ENCODE data around the gene FASTKD3. TPM values are rescaled to one million over a fixed set of nuclear protein-coding genes. Genes with fewer than 3 reads are reported as not detected.

FASTKD3 gene
- total RNA-seq, 1 experiment from 2014 or later, result 20.6 TPM

GRCh38 chr5:7855611-7856010, 13.2 kb downstream of the FASTKD3 start:
- Histone ChIP-seq H2AFZ (no peak overlapping the region), H3K4me1 (replicated peaks; ENCODE audit: insufficient read depth) (0 out of 2 replicates have a peak, but pooled peaks cover 6% of the 10 kb centered on the region), H3K27ac (no peak overlapping the region), H4K20me1 (ENCODE audit: insufficient read depth) (no peaks in the 10 kb centered on the region), H3K4me3 (no peak overlapping the region), H3K27me3 (ENCODE audit: insufficient read depth, low read depth) (peaks cover 12% of the 10 kb centered on the region; the same call in 1 of the 2 replicates), H3K36me3 (ENCODE audit: low read depth) (peaks cover 9% of the 10 kb centered on the region; the same call in 1 of the 2 replicates), H3K79me2 (ENCODE audit: low read depth) (no peaks in the 10 kb centered on the region), H3K9me3 (ENCODE audit: insufficient read depth, low read depth) (no peaks in the 10 kb centered on the region), H3K4me2 (no peak overlapping the region), H3K9me2 (ENCODE audit: insufficient read depth) (no peaks in the 10 kb centered on the region; the same call in 1 of the 2 replicates), H3F3A (ENCODE audit: insufficient read depth, low read depth) (no peaks in the 10 kb centered on the region)
- DNase-seq, result no peak
- no TSS peak for BruUV-seq (replicated peaks)
- POLR2A ChIA-PET (ENCODE audit: unreplicated experiment), result no interaction called here
- TF ChIP-seq CTCF (conservative IDR thresholded peaks at IDR 0.05) (no peak), EZH2 (IDR thresholded peaks at IDR 0.05; ENCODE audit: low read depth) (no peak)
- intact Hi-C loops (cut with micrococcal nuclease; ENCODE audit: unreplicated experiment), result loop anchor here (5.0 kb wide), 2 partner anchors 593 to 1088 kb away; no protein-coding TSS in a partner anchor
- CTCF ChIA-PET, result interaction anchor here (0.7 kb wide), 1 partner anchor 138 kb away, joined by 8 read pairs; no protein-coding TSS in a partner anchor

GRCh38 chr5:7852988-7853387, 15.8 kb downstream of the FASTKD3 start:
- ChIA-PET CTCF (no interaction called here), POLR2A (ENCODE audit: unreplicated experiment) (interaction anchor here (0.6 kb wide), 1 partner anchor 481 kb away, joined by 3 read pairs; no protein-coding TSS in a partner anchor)
- Histone ChIP-seq H3K27me3 (ENCODE audit: insufficient read depth, low read depth) (peaks cover 25% of the 10 kb centered on the region), H4K20me1 (ENCODE audit: insufficient read depth) (no peaks in the 10 kb centered on the region), H3F3A (ENCODE audit: insufficient read depth, low read depth) (no peaks in the 10 kb centered on the region), H3K9me3 (ENCODE audit: insufficient read depth, low read depth) (no peaks in the 10 kb centered on the region; the same call in 1 of the 2 replicates), H3K4me3 (no peak overlapping the region), H3K36me3 (ENCODE audit: low read depth) (no peaks in the 10 kb centered on the region), H3K4me2 (peak overlapping the region; percentile 6; the same call in 1 of the 2 replicates), H3K27ac (no peak overlapping the region), H2AFZ (peak overlapping the region; percentile 20; the same call in 1 of the 2 replicates), H3K4me1 (replicated peaks; ENCODE audit: insufficient read depth) (0 out of 2 replicates have a peak, but pooled peaks cover 3% of the 10 kb centered on the region), H3K9me2 (ENCODE audit: insufficient read depth) (no peaks in the 10 kb centered on the region; the same call in 1 of the 2 replicates), H3K79me2 (ENCODE audit: low read depth) (no peaks in the 10 kb centered on the region)
- no peak for TF ChIP-seq EZH2 (IDR thresholded peaks at IDR 0.05; ENCODE audit: low read depth)
- TF ChIP-seq CTCF (conservative IDR thresholded peaks at IDR 0.05), result no peak
- no TSS peak for BruUV-seq (replicated peaks)
- no peak for DNase-seq
- intact Hi-C loops (cut with micrococcal nuclease; ENCODE audit: unreplicated experiment), result no loop called here

- ChIA-PET CTCF (no interaction called here), POLR2A (ENCODE audit: unreplicated experiment) (interaction anchor here (0.6 kb wide), 1 partner anchor 481 kb away, joined by 3 read pairs; no protein-coding TSS in a partner anchor)
- Histone ChIP-seq H2AFZ (peak overlapping the region; percentile 20; the same call in 1 of the 2 replicates), H3K27ac (no peak overlapping the region), H3K36me3 (ENCODE audit: low read depth) (no peaks in the 10 kb centered on the region), H3F3A (ENCODE audit: insufficient read depth, low read depth) (no peaks in the 10 kb centered on the region), H3K4me1 (replicated peaks; ENCODE audit: insufficient read depth) (no peaks in the 10 kb centered on the region), H3K9me3 (ENCODE audit: insufficient read depth, low read depth) (no peaks in the 10 kb centered on the region; the same call in 1 of the 2 replicates), H4K20me1 (ENCODE audit: insufficient read depth) (no peaks in the 10 kb centered on the region), H3K9me2 (ENCODE audit: insufficient read depth) (no peaks in the 10 kb centered on the region; the same call in 1 of the 2 replicates), H3K4me3 (no peak overlapping the region), H3K79me2 (ENCODE audit: low read depth) (no peaks in the 10 kb centered on the region), H3K27me3 (ENCODE audit: insufficient read depth, low read depth) (peaks cover 29% of the 10 kb centered on the region), H3K4me2 (peak overlapping the region; percentile 6; the same call in 1 of the 2 replicates)
- no TSS peak for BruUV-seq (replicated peaks)
- no peak for DNase-seq
- intact Hi-C loops (cut with micrococcal nuclease; ENCODE audit: unreplicated experiment), result no loop called here
- TF ChIP-seq EZH2 (IDR thresholded peaks at IDR 0.05; ENCODE audit: low read depth), result no peak
- TF ChIP-seq CTCF (conservative IDR thresholded peaks at IDR 0.05), result no peak
Observed at GRCh38 chr5:7852542-7852941, 16.3 kb downstream of the FASTKD3 start.

Data from PC-9 (cell line).